ENCODE data around the gene PSENEN. TPM values are rescaled to one million over a fixed set of nuclear protein-coding genes. Genes with fewer than 3 reads are reported as not detected.

Gene PSENEN
- total RNA-seq, 1 experiment from 2014 or later: 69.7 TPM

DNA sequence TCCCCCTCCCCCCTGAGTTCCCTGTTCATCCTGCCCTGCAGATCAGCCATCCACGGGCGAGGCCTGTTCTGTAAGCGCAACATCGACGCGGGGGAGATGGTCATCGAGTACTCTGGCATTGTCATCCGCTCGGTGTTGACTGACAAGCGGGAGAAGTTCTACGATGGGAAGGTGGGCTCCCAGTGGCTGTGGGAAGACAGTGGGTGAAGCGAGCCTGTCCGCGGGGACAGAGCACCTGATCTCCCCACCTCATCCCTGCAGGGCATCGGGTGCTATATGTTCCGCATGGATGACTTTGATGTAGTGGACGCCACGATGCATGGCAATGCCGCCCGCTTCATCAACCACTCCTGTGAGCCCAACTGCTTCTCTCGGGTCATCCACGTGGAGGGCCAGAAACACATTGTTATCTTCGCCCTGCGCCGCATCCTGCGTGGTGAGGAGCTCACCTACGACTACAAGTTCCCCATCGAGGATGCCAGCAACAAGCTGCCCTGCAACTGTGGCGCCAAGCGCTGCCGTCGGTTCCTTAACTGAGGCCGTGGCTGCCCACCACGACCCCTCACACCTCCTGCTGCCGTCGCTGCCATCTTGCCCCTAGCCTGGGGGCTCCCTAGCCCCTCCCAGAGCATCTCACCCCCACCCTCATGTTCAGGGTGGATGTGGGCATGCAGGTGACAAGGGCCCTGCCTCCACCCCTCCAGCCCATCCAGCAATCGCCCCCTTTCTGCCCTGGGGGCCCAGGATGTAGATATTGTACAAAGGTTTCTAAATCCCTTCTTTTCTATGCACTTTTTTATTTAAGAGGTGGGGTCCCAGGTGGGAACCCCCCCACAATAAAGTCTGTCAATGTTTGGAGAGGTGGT is 7.2 kb upstream of the PSENEN start:
- H3K36me3 Mint-ChIP-seq (ENCODE audit: insufficient read depth in 1 of 3, low read depth in 3 of 3): peaks cover 38 to 58% (median 51%) of the 10 kb centered on the region in 3 experiments; a peak in 6 of 7 replicates
- H3T11ph ChIP-seq (ENCODE audit: low read length): no peak overlapping the region

More for the DNA sequence above, 7.2 kb upstream of the PSENEN start:
- Histone ChIP-seq H3K79me1 (ENCODE audit: insufficient read depth, low read depth, low read length, poor library complexity, severe bottlenecking) (no peaks in the 10 kb centered on the region), H3K27me3 (ENCODE audit: insufficient read depth, low read length) (no peaks in the 10 kb centered on the region), H3K4me2 (ENCODE audit: insufficient read depth, insufficient read length, low read length) (no peak overlapping the region), H3K9ac (ENCODE audit: extremely low read depth, insufficient read length, low read length) (no peak overlapping the region), H2BK120ac (ENCODE audit: low read depth, low read length, poor library complexity, severe bottlenecking) (no peak overlapping the region), H3K23me2 (ENCODE audit: insufficient read length, low read depth, low read length, poor library complexity, severe bottlenecking) (peaks cover 6% of the 10 kb centered on the region), H3K9me3 (ENCODE audit: control insufficient read depth, low read depth, low read length) (no peaks in the 10 kb centered on the region), H2BK5ac (ENCODE audit: insufficient read length, low read length) (no peak overlapping the region), H3K27ac (ENCODE audit: insufficient read length, low read depth, low read length) (no peak overlapping the region), H3K56ac (ENCODE audit: insufficient read length, low read depth, low read length) (no peak overlapping the region), H4K91ac (ENCODE audit: insufficient read length, low read depth, low read length) (no peak overlapping the region), H2BK12ac (ENCODE audit: insufficient read length, low read depth, low read length) (no peak overlapping the region), H2BK15ac (ENCODE audit: low read depth, low read length) (no peak overlapping the region), H4K5ac (ENCODE audit: insufficient read length, low read depth, low read length) (no peak overlapping the region), H2AK5ac (ENCODE audit: insufficient read length, low read length) (no peak overlapping the region), H3K79me2 (ENCODE audit: insufficient read depth, low read length) (no peaks in the 10 kb centered on the region), H3K4ac (ENCODE audit: low read depth, low read length) (no peak overlapping the region), H2AFZ (ENCODE audit: low read length) (no peak overlapping the region), H3K4me1 (ENCODE audit: insufficient read depth, low read length) (no peaks in the 10 kb centered on the region), H3K18ac (ENCODE audit: insufficient read length, low read depth, low read length) (no peak overlapping the region), H3K14ac (ENCODE audit: insufficient read depth, low read length) (no peak overlapping the region), H4K20me1 (ENCODE audit: control insufficient read depth, insufficient read depth, insufficient read length) (no peaks in the 10 kb centered on the region), H2BK20ac (ENCODE audit: low read depth, low read length, poor library complexity, severe bottlenecking) (no peak overlapping the region), H4K8ac (replicated peaks; ENCODE audit: insufficient read length, low read depth, low read length) (no peak overlapping the region), H3K23ac (ENCODE audit: insufficient read length, low read depth, low read length) (no peak overlapping the region)
- WGBS (ENCODE audit: extremely low coverage, insufficient read length, low lambda C conversion rate): no CpG with 5 or more reads among the region's 37 CpGs
- Mint-ChIP-seq H3K9me3 (no peaks in the 10 kb centered on the region), H3K27ac (no peak overlapping the region; a peak in 1 of 7 replicates), H3K27me3 (ENCODE audit: low read depth) (no peaks in the 10 kb centered on the region), H3K4me3 (no peak overlapping the region), H3K4me1 (peaks cover 6 to 12% of the 10 kb centered on the region in 2 experiments)
- TF ChIP-seq, protein P1, sequence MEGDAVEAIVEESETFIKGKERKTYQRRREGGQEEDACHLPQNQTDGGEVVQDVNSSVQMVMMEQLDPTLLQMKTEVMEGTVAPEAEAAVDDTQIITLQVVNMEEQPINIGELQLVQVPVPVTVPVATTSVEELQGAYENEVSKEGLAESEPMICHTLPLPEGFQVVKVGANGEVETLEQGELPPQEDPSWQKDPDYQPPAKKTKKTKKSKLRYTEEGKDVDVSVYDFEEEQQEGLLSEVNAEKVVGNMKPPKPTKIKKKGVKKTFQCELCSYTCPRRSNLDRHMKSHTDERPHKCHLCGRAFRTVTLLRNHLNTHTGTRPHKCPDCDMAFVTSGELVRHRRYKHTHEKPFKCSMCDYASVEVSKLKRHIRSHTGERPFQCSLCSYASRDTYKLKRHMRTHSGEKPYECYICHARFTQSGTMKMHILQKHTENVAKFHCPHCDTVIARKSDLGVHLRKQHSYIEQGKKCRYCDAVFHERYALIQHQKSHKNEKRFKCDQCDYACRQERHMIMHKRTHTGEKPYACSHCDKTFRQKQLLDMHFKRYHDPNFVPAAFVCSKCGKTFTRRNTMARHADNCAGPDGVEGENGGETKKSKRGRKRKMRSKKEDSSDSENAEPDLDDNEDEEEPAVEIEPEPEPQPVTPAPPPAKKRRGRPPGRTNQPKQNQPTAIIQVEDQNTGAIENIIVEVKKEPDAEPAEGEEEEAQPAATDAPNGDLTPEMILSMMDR (conservative IDR thresholded peaks at IDR 0.05): no peak
- DNase-seq: no peak
